GM19035 (cell line): ENCODE data around the gene PHLDA2.

Source experiments
- ATAC-seq: cut with Tn5 transposase; IDR thresholded peaks from one replicate; pipeline ENCODE4 v1.9.1; 2021; ENCODE audit not compliant: unreplicated experiment

Gene PHLDA2

GRCh38 chr11:2883640-2883978 lies 45.6 kb downstream of the PHLDA2 start:
- no peak for ATAC-seq

- ATAC-seq, result no peak
These were observed 46.7 kb downstream of the PHLDA2 start for GRCh38 chr11:2882396-2883110.

GRCh38 chr11:2881981-2882375 lies 47.2 kb downstream of the PHLDA2 start:
- no peak for ATAC-seq

GRCh38 chr11:2881076-2881980 lies 47.9 kb downstream of the PHLDA2 start:
- no peak for ATAC-seq

- ATAC-seq, result no peak
These were observed 48.6 kb downstream of the PHLDA2 start for GRCh38 chr11:2880646-2881045.

GRCh38 chr11:2878782-2879181 lies 50.4 kb downstream of the PHLDA2 start:
- ATAC-seq, result no peak
